HT-29 (cell line): Measurements from ENCODE around the gene B4GALNT4. TPM values are rescaled to one million over a fixed set of nuclear protein-coding genes. Genes with fewer than 3 reads are reported as not detected.
"Not testable (repeated sequence)": the region's sequence is repeated elsewhere in the genome, so short reads cannot be mapped to it uniquely, and the experiment has no call there.

Source experiments
- DNase-seq: peaks from one replicate; pipeline ENCODE4 v3.0.0-alpha.2; 2015; ENCODE audit warnings: low spot score
- total RNA-seq: library from RNA; depleted of rRNA; stranded (reverse); fragments of >200 nt; shearing (Covaris generic); gene quantifications from 2 replicates; pipeline ENCODE4 v1.2.3, GENCODE V29; 2014

The B4GALNT4 gene
- total RNA-seq, 1 experiment from 2014 or later = not detected

DNA sequence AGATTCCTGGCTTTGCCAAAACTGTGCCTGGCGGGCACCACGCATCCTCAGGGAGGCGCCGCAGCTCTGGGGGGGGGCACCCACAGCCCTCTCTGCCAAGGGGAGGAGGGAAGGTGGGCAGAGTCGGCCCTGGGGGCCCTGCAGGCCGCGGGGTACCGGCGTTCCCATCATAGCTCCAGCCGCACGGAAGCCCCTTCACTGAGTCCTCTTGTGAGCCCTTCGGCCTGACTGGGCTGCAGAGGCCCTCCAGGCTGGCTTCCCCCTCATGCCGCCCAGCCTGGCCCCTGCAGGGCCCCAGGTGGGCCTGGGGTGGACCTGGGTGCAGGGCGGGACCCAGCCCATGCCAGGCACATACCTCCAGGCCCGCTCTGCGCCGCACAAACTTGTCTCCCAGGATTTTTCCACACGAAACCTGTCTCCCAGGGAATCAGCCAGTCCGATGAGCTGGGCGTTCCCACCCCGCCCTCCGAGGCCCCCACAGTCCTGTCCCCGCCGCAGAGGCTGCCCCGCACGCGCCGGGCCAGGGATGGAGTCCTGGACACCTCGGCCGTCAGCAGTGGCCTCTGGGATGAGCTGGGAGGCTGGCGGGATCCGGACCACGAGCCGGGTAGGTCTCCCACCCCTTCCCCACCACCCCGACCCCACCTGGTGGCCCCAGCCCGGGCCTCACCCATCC is 22.9 kb downstream of the B4GALNT4 start:
- DNase-seq = no peak

GRCh38 chr11:393219-394033 is 24.1 kb downstream of the B4GALNT4 start:
- DNase-seq = peak; percentile 60

DNA sequence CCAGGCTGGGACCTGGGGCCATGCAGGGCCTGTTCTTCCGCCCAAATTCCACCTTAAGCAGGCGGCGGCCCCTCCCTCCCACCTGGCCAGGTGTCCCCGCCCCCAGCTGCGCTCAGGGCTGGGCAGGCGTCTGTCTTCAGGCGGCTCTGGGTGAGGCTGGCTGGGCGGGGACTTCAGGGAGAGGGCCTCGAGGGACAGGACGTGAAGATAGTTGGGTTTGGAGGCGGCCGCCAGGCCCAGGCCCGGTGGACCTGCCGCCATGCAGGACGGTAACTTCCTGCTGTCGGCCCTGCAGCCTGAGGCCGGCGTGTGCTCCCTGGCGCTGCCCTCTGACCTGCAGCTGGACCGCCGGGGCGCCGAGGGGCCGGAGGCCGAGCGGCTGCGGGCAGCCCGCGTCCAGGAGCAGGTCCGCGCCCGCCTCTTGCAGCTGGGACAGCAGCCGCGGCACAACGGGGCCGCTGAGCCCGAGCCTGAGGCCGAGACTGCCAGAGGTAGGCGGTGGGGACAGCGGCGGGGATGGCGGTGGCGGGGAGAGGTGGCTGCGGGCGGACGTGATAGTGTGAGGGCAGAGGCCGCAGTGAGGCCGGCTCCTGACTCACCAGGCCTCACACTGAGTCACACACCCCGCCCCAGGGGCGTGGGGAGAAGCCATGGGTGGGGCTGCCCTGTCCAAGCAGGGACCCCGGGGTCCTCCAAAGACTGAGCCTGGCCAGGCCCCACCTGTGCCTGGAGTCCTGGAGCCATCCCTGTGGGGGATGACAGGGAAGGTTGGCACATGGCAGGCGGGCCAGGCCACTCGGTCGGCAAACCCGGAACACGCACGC is 24.9 kb downstream of the B4GALNT4 start, which contains the start of gene PKP3:
PKP3 (plus strand) TSS at position 176 of the 824 bp plus-strand sequence; CDS start at position 260, 84 bp downstream.
- DNase-seq = peak; percentile 91

DNA sequence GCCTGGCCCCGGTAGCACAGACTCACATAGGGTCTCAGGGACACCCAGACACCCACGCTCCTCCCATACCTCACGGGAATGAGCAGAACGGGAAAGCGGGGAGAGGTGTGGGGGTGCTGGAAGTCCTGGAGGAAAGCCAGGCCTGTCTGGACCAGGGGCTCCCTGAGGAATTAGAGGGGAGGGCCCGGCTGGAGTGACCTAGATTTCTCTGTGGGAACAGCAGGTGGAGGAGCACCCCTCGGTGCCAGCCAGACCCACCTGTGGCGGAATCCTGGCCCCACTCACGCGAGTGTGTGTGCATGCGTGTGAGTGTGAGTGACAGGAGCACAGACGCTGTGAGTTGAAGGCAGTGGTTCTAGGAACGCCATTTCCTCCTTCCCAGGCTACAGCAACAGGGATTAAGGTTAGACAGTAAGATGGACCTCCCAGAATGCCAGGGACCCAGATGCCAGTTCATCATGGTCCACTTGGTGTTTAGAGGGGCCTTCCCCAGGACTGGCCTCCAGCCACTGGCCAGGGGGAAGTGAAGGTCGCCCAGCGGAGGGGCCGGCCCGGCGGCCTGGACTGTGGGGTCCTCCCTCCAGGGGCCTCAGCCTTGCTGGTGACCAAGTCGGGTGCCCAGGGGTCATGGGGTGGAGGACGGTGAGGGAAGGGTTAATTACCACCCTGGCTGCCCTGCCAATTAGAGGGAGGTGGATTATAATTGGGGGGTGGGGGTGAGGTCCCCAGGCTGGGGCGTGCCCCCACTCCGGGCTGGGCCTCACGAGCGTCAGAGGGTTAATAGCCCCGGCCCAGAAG is 25.8 kb downstream of the B4GALNT4 start:
- peak; percentile 49 for DNase-seq

DNA sequence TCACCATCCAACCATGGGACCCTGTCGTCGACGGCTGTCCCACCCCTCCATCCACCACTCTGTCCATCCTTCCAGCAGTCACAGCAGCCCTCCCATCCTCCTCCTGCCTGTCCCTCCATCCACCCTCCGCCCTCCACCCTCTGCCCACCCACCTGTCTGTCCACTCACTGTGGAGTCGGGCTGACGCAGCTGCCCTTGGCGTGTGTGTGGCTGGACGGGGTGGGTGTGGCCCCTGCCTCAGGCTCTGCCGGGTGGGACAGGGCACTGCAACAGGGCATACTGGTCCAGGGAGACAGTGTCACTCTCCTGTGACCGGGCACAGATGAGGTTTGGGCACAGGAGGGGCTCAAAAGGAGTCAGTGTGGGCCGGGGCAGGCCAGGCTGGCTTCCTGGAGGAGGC is 26.6 kb downstream of the B4GALNT4 start:
- DNase-seq = no peak

DNA sequence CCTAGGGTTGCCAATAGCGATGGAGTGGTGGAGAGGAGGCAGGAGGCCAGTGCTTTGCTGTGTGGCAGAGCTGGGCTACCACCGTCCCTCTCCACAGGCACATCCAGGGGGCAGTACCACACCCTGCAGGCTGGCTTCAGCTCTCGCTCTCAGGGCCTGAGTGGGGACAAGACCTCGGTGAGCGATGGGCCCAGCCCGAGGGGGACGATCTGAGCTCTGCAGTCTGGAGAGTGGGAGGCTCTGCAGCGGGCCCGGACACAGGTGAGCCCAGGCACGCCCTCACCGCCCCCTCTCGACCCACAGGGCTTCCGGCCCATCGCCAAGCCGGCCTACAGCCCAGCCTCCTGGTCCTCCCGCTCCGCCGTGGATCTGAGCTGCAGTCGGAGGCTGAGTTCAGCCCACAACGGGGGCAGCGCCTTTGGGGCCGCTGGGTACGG is 27.2 kb downstream of the B4GALNT4 start:
- peak; percentile 52 for DNase-seq

GRCh38 chr11:396948-397548 is 27.7 kb downstream of the B4GALNT4 start:
- no peak for DNase-seq

DNA sequence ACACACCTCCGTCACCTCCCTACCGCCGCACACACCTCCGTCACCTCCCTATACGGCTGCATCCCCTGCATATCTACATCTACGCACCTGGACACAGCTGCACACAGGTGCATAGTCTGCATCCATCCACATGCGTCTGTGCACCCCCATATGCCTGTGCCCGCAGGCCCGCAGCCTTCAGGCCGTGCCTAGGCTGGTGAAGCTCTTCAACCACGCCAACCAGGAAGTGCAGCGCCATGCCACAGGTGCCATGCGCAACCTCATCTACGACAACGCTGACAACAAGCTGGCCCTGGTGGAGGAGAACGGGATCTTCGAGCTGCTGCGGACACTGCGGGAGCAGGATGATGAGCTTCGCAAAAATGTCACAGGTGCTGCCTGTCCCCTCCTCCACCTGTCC is 29.5 kb downstream of the B4GALNT4 start:
- no peak for DNase-seq

- DNase-seq = no peak
These were observed 30.5 kb downstream of the B4GALNT4 start for GRCh38 chr11:399731-400211.

DNA sequence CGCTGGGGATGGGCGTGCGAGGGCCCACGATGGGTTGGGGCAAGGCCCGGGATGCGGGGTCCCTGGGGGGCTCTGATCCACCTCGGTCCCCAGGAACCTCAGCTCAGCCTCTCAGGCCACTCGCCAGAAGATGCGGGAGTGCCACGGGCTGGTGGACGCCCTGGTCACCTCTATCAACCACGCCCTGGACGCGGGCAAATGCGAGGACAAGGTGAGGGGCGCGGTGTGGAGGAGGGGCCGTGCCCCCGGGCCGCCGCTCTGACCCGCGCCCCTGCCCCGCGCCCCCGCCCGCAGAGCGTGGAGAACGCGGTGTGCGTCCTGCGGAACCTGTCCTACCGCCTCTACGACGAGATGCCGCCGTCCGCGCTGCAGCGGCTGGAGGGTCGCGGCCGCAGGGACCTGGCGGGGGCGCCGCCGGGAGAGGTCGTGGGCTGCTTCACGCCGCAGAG is 31.0 kb downstream of the B4GALNT4 start:
- no peak for DNase-seq

GRCh38 chr11:401196-401595 is 31.9 kb downstream of the B4GALNT4 start:
- DNase-seq = not testable (repeated sequence)

DNA sequence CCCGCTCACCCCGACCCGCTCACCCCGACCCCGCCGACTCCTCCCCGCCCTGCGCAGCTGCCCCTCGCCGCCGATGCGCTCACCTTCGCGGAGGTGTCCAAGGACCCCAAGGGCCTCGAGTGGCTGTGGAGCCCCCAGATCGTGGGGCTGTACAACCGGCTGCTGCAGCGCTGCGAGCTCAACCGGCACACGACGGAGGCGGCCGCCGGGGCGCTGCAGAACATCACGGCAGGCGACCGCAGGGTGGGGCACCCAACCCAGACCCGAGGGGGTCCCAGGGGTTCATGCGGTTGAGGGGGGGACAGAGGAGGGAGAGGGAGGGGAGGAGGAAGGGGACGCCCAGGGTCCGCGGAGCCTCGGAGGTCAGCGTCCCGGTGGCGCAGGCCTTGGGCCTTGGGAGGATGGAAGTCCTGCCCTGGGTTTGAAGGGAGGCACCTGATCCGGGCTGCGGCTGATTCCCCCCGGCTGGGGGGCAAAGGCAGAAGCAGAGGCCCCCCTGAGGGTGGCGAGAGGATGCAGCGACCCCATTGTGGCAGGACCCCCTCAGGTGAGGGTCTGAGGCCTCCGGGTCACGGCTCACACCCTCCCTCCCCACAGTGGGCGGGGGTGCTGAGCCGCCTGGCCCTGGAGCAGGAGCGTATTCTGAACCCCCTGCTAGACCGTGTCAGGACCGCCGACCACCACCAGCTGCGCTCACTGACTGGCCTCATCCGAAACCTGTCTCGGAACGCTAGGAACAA is 33.9 kb downstream of the B4GALNT4 start:
- DNase-seq = no peak

- no peak for DNase-seq
These were observed 34.6 kb downstream of the B4GALNT4 start for GRCh38 chr11:403761-404431.

DNA sequence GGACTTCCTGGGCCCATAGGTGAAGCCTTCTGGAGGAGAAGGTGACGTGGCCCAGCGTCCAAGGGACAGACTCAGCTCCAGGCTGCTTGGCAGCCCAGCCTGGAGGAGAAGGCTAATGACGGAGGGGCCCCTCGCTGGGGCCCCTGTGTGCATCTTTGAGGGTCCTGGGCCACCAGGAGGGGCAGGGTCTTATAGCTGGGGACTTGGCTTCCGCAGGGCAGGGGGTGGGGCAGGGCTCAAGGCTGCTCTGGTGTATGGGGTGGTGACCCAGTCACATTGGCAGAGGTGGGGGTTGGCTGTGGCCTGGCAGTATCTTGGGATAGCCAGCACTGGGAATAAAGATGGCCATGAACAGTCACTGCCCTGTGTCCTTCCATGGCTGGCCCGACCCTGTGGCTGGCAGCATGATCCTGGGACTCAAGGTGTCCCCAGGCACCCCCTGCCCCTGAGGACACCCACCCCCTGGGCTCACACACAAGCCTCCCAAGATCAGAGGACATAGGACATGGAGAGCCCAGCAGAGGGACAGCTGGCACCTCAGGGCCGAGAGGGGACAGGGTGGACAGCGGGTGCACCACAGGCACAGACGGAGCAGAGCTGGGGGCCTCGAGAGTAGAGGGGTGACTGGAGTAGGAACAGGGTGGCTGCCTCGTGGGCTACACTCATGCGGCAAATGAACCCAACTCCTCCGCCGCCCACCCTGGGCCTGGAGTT is 35.4 kb downstream of the B4GALNT4 start:
- DNase-seq = no peak

DNA sequence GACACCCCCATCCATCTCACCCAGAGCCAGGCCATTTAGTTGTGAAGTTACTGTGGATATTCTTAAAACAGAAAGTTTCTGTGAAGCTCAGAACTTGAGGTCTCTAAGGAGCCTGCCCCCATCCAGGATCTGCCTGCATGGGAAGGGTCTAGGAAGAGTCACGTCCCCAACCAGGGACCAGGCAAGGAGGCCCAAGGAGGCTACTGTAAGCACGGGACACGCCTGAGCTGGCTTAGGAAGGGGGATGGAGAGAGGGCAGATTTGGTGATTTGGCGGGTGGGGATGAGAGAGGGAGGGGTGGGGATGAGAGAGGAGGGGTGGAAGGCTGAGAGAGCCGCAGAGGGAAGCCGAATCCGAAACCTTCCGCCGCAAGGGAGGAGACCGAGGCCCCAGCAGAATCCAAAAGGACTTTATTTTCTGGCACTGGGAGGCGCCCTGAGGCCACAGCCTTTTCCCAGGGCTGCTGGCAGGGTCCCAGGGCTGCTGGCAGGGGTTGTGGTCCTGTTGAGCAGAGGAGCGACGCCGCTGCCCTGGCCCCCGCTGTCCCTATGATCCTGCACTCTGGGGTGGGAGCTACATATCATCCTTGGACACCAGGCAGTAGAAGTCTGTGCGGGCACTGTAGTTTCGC is 36.1 kb downstream of the B4GALNT4 start:
- DNase-seq = no peak

GRCh38 chr11:405954-406795 is 36.9 kb downstream of the B4GALNT4 start:
- DNase-seq = no peak
